B cell (primary cell): ENCODE results near the gene GMPR. TPM values are rescaled to one million over a fixed set of nuclear protein-coding genes. Genes with fewer than 3 reads are reported as not detected.

Source experiments
- ATAC-seq: fragments of 200-7000 bp; cut with Tn5 transposase; one replicate; pipeline ENCODE4 v1.10.0; 2021; ENCODE audit warnings: low read depth, mild to moderate bottlenecking, moderate number of reproducible peaks, moderate library complexity
- CTCF ChIA-PET: fragments of 350-600 bp; sonication (Branson Sonifier 250); formaldehyde crosslinking; loops from one replicate; lab custom pipeline; 2021; ENCODE audit warnings: antibody characterized with exemption, inconsistent platforms; lab: Charles Lee
- POLR2A ChIA-PET: fragments of 350-600 bp; sonication (Branson Sonifier 250); formaldehyde crosslinking; loops from one replicate; lab custom pipeline; 2021; ENCODE audit warnings: antibody characterized with exemption; lab: Charles Lee
- DNase-seq: peaks from one replicate; pipeline ENCODE4 v3.0.0; 2013
- H2AFZ ChIP-seq: 2 replicates; pipeline ENCODE4 v1.6.1; 2012; ENCODE audit warnings: mild to moderate bottlenecking, low read depth, low read length; ENCODE audit not compliant: insufficient read depth, poor library complexity, severe bottlenecking
- H3K27ac ChIP-seq, 2 donors: 1 replicate in 1 of 2; 2 replicates in 1 of 2; pipeline ENCODE4 v1.5.1; 2012 to 2013; ENCODE audit warnings: low read length in 2 of 2, mild to moderate bottlenecking in 2 of 2, moderate library complexity in 1 of 2
- H3K27me3 ChIP-seq, 4 experiments: fragments of 200-600 bp in 1 of 4; sonication (generic) in 1 of 4; replicated peaks in 1 of 4; 1 replicate in 2 of 4; 2 replicates in 2 of 4; pipeline versions ENCODE4 v1.6.1 to v1.7.0; 2013 to 2016; ENCODE audit warnings: low read length in 3 of 4, mild to moderate bottlenecking in 2 of 4, mixed read lengths in 1 of 4, moderate library complexity in 1 of 4; ENCODE audit not compliant: insufficient read depth in 4 of 4, control insufficient read depth in 3 of 4; ENCODE audit errors: control extremely low read depth in 1 of 4
- H3K36me3 ChIP-seq, 2 experiments: replicated peaks in 1 of 2; 1 replicate in 1 of 2; 2 replicates in 1 of 2; pipeline versions ENCODE4 v1.6.1 to v1.7.1; 2013; ENCODE audit warnings: low read length in 1 of 2; ENCODE audit not compliant: insufficient read depth in 2 of 2, control insufficient read depth in 1 of 2; ENCODE audit errors: control extremely low read depth in 1 of 2, extremely low read depth in 1 of 2
- H3K4me1 ChIP-seq, 2 donors: fragments of 200-600 bp in 1 of 2; sonication (generic) in 1 of 2; 1 replicate in 1 of 2; 2 replicates in 1 of 2; pipeline versions ENCODE4 v1.5.1 to v1.6.1; 2013 to 2017; ENCODE audit warnings: low read length in 2 of 2; ENCODE audit not compliant: control insufficient read depth in 2 of 2, insufficient read depth in 2 of 2
- H3K4me2 ChIP-seq: replicated peaks from 2 replicates; pipeline ENCODE3; 2012; ENCODE audit warnings: mild to moderate bottlenecking, low read depth, low read length; ENCODE audit not compliant: poor library complexity, severe bottlenecking
- H3K4me3 ChIP-seq, 5 experiments: fragments of 200-600 bp in 1 of 5; sonication (generic) in 1 of 5; 1 replicate in 3 of 5; 2 replicates in 2 of 5; pipeline versions ENCODE4 v1.5.1 to v1.7.0; 2011 to 2016; ENCODE audit warnings: low read length in 4 of 5, mild to moderate bottlenecking in 4 of 5, low read depth in 2 of 5, control low read depth in 1 of 5, moderate library complexity in 1 of 5; ENCODE audit not compliant: insufficient read depth in 1 of 5; ENCODE audit errors: control extremely low read depth in 1 of 5, extremely low read depth in 1 of 5
- H3K79me2 ChIP-seq: fragments of 200-600 bp; sonication (generic); one replicate; pipeline ENCODE4 v1.6.0; 2016; ENCODE audit warnings: low read length; ENCODE audit not compliant: control insufficient read depth, insufficient read depth
- H3K9ac ChIP-seq: fragments of 200-600 bp; sonication (generic); 2 replicates; pipeline ENCODE4 v1.6.1; 2017; ENCODE audit warnings: mild to moderate bottlenecking, low read length, moderate library complexity
- H3K9me3 ChIP-seq, 3 donors: one replicate each; pipeline versions ENCODE4 v1.6.1 to v1.7.1; 2013; ENCODE audit warnings: low read length in 2 of 3; ENCODE audit not compliant: control insufficient read depth in 2 of 3, insufficient read depth in 1 of 3; ENCODE audit errors: control extremely low read depth in 1 of 3
- H4K20me1 ChIP-seq: 2 replicates; pipeline ENCODE4 v1.6.0; 2012; ENCODE audit warnings: mild to moderate bottlenecking, low read length; ENCODE audit not compliant: insufficient read depth, control insufficient read depth, poor library complexity, severe bottlenecking
- H3K27ac Mint-ChIP-seq: one replicate; pipeline ENCODE4 v1.8.0; 2021; ENCODE audit warnings: mixed read lengths
- H3K27me3 Mint-ChIP-seq: one replicate; pipeline ENCODE4 v1.8.0; 2021; ENCODE audit warnings: mixed read lengths
- H3K4me1 Mint-ChIP-seq: one replicate; pipeline ENCODE4 v1.8.0; 2021; ENCODE audit warnings: mixed read lengths
- H3K4me3 Mint-ChIP-seq: one replicate; pipeline ENCODE4 v1.8.0; 2021; ENCODE audit warnings: mixed read lengths
- H3K9me3 Mint-ChIP-seq: one replicate; pipeline ENCODE4 v1.8.0; 2022; ENCODE audit warnings: mixed read lengths; ENCODE audit not compliant: insufficient read depth
- CTCF ChIP-seq: fragments of 200-600 bp; IDR thresholded peaks from one replicate; pipeline ENCODE4 v1.8.0; 2022; ENCODE audit warnings: antibody characterized with exemption, mild to moderate bottlenecking
- EZH2 ChIP-seq: IDR thresholded peaks from 2 replicates; pipeline ENCODE4 v1.6.1; 2012; ENCODE audit warnings: borderline replicate concordance, low read depth, mild to moderate bottlenecking, moderate library complexity, low read length; ENCODE audit not compliant: insufficient read depth, poor library complexity, severe bottlenecking
- WGBS: methylation state at CpG from one replicate; pipeline ENCODE4 v1.1.5; 2013; ENCODE audit warnings: missing lambda C conversion rate; ENCODE audit not compliant: insufficient coverage; 5-methylcytosine and 5-hydroxymethylcytosine counted together
- intact Hi-C: fragments of 100-400 bp; cut with micrococcal nuclease; formaldehyde crosslinking; loops from one replicate; pipeline ENCODE4 v1.10.0; 2022
- polyA plus RNA-seq: library from polyadenylated mRNA; depleted of rRNA; stranded (reverse); fragments of >200 nt; gene quantifications from 2 replicates; pipeline ENCODE4 v1.2.3, GENCODE V29; 2012
- total RNA-seq, 2 donors: library from RNA; stranded (reverse); fragments of 120-200 nt in 1 of 2; gene quantifications; 1 replicate in 1 of 2; 2 replicates in 1 of 2; pipeline versions ENCODE4 v1.2.3 to v1.2.4, GENCODE V29; 2013 to 2022

The GMPR gene
- total and polyA plus RNA-seq, 2 donors (not counting 1 experiment from before 2014, with no cell fraction given): 0.82 TPM; not detected in 1

DNA sequence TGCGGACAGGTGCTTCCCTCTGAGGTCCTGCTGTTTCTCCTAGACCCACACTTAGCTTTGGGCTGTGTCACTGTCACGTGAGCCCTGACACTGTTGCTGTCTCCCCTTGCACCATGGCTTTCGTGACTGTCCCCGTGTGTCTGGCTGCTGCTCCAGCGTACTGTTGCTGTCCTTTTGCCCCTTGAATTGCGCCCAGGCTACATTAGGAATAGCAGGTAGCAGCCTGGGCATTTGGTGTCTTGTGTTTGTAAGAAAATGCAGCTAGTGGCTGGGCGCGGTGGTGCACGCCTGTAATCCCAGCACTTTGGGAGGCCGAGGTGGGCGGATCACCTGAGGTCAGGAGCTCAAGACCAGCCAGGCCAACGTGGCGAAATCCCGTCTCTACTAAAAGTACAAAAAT, 46.1 kb downstream of the GMPR start:
- ATAC-seq (no peak), DNase-seq (no peak)
- H3K36me3 ChIP-seq: no peaks in the 10 kb centered on the region
- H3K27me3 ChIP-seq: no peaks in the 10 kb centered on the region
- H4K20me1 ChIP-seq: no peaks in the 10 kb centered on the region
- H3K9ac ChIP-seq: no peak overlapping the region
- Mint-ChIP-seq H3K4me1 (no peaks in the 10 kb centered on the region), H3K9me3 (no peaks in the 10 kb centered on the region), H3K27me3 (peaks cover 8% of the 10 kb centered on the region), H3K27ac (no peak overlapping the region), H3K4me3 (no peak overlapping the region)
- TF ChIP-seq CTCF: no peak
- TF ChIP-seq EZH2: no peak
- H3K4me2 ChIP-seq: no peak overlapping the region
- no peaks in the 10 kb centered on the region for H3K9me3 ChIP-seq
- intact Hi-C loops: no loop called here
- ChIA-PET CTCF (interaction anchor here (0.7 to 1.5 kb wide), 5 partner anchors 25 to 802 kb away, joined by 3 to 7 read pairs (median 3); no protein-coding TSS in a partner anchor), POLR2A (no interaction called here)
- 95% methylated on average over 13 of the region's 14 CpGs for WGBS
- no peak overlapping the region for H3K27ac ChIP-seq
- no peak overlapping the region for H2AFZ ChIP-seq
- H3K4me1 ChIP-seq: no peaks in the 10 kb centered on the region
- no peak overlapping the region for H3K4me3 ChIP-seq
- no peaks in the 10 kb centered on the region for H3K79me2 ChIP-seq

DNA sequence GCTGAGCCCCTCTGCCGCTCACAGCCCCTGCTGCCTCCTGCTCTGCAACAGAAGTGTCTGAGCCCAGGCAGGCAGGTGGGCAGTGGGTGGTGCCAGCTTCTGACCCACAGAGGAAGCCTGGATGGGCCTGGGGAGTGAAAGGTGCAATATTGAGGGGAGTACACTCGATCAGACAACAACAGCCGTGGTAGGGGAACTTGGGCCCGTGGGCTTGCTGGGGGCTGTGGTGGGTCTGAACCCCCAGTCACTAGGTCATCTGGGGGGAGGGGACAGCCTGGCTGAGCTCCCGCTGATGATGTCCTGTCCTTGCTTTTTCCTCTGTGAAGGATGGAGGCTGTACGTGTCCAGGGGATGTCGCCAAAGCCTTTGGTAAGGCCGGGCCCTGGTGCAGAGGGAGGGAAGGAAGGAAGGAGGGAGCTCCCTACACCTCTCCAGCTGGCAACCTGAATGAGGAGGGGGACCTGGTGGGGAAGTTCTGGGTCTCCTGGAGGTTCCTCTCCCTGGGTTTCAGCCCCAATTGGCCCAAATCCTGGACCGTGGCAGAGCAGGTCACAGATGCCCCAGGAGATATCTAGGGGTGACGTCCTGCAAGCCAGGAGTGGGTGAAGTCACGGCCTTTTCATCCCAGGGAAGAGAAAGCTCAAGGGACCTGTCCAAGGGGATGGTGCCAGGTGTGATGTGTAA, 47.2 kb downstream of the GMPR start:
- Histone ChIP-seq H3K4me1 (no peaks in the 10 kb centered on the region), H3K9ac (no peak overlapping the region), H3K27me3 (no peaks in the 10 kb centered on the region), H3K36me3 (no peaks in the 10 kb centered on the region), H3K4me3 (no peak overlapping the region), H3K79me2 (no peaks in the 10 kb centered on the region), H4K20me1 (no peaks in the 10 kb centered on the region), H3K27ac (no peak overlapping the region), H2AFZ (no peak overlapping the region), H3K4me2 (no peak overlapping the region), H3K9me3 (no peaks in the 10 kb centered on the region)
- TF ChIP-seq CTCF (no peak), EZH2 (no peak)
- ATAC-seq: no peak
- no peak for DNase-seq
- Mint-ChIP-seq H3K4me3 (no peak overlapping the region), H3K27ac (no peak overlapping the region), H3K27me3 (peaks cover 8% of the 10 kb centered on the region), H3K9me3 (no peaks in the 10 kb centered on the region), H3K4me1 (no peaks in the 10 kb centered on the region)
- CTCF ChIA-PET: interaction anchor here (0.8 to 1.7 kb wide), 11 partner anchors 9 to 801 kb away, joined by 3 to 11 read pairs (median 5); partner anchors contain the start of gene ATXN1
- intact Hi-C loops: no loop called here
- WGBS: 87% methylated on average over 7 of the region's 11 CpGs
- POLR2A ChIA-PET: no interaction called here
